ENCODE results near the gene CNFN. TPM values are rescaled to one million over a fixed set of nuclear protein-coding genes. Genes with fewer than 3 reads are reported as not detected.

Gene CNFN
- total RNA-seq (ENCODE audit: unreplicated experiment), result 2.8 TPM
- long read RNA-seq, partial matches to known transcripts, result 7 of 7 reads
- long read RNA-seq, other reads (novel, unspliced or antisense), result 0 of 7 reads

- Mint-ChIP-seq H3K27me3 (ENCODE audit: unreplicated experiment) (peaks cover 14% of the 10 kb centered on the region), H3K27ac (ENCODE audit: unreplicated experiment) (no peak within 1 kb of the TSS), H3K4me1 (ENCODE audit: low read depth, unreplicated experiment) (peaks cover 2% of the 10 kb centered on the region), H3K9me3 (ENCODE audit: unreplicated experiment) (peaks cover 9% of the 10 kb centered on the region), H3K4me3 (ENCODE audit: unreplicated experiment) (no peak within 1 kb of the TSS), H3K36me3 (ENCODE audit: unreplicated experiment) (peaks cover 5% of the 10 kb centered on the region)
- no peak for DNase-seq
- no peak for TF ChIP-seq CTCF (IDR thresholded peaks at IDR 0.05; ENCODE audit: partially characterized antibody, unreplicated experiment)
These were observed at the start of gene CNFN for GRCh38 chr19:42389899-42390298. Gene CNFN, minus strand, starts transcription at chr19:42390297. Its CDS starts 1,260 bp downstream, at chr19:42389037.

- Mint-ChIP-seq H3K4me1 (ENCODE audit: low read depth, unreplicated experiment) (peaks cover 22% of the 10 kb centered on the region), H3K36me3 (ENCODE audit: unreplicated experiment) (no peaks in the 10 kb centered on the region), H3K4me3 (ENCODE audit: unreplicated experiment) (peak overlapping the region; percentile 72), H3K27ac (ENCODE audit: unreplicated experiment) (peak overlapping the region; percentile 92), H3K27me3 (ENCODE audit: unreplicated experiment) (peaks cover 5% of the 10 kb centered on the region), H3K9me3 (ENCODE audit: unreplicated experiment) (peaks cover 3% of the 10 kb centered on the region)
- DNase-seq, result peak; percentile 72
- TF ChIP-seq CTCF (IDR thresholded peaks at IDR 0.05; ENCODE audit: partially characterized antibody, unreplicated experiment), result no peak
These were observed 45.9 kb upstream of the CNFN start for GRCh38 chr19:42436006-42436405.

- no peak for TF ChIP-seq CTCF (IDR thresholded peaks at IDR 0.05; ENCODE audit: partially characterized antibody, unreplicated experiment)
- no peak for DNase-seq
- Mint-ChIP-seq H3K36me3 (ENCODE audit: unreplicated experiment) (no peaks in the 10 kb centered on the region), H3K27me3 (ENCODE audit: unreplicated experiment) (peaks cover 3% of the 10 kb centered on the region), H3K27ac (ENCODE audit: unreplicated experiment) (peak overlapping the region; percentile 92), H3K9me3 (ENCODE audit: unreplicated experiment) (peaks cover 3% of the 10 kb centered on the region), H3K4me3 (ENCODE audit: unreplicated experiment) (peak overlapping the region; percentile 3), H3K4me1 (ENCODE audit: low read depth, unreplicated experiment) (peaks cover 22% of the 10 kb centered on the region)
These were observed 45.2 kb upstream of the CNFN start for GRCh38 chr19:42435316-42435715.

GRCh38 chr19:42433503-42434260 is 43.6 kb upstream of the CNFN start:
- Mint-ChIP-seq H3K9me3 (ENCODE audit: unreplicated experiment) (peaks cover 3% of the 10 kb centered on the region), H3K27me3 (ENCODE audit: unreplicated experiment) (peaks cover 3% of the 10 kb centered on the region), H3K4me3 (ENCODE audit: unreplicated experiment) (peak overlapping the region; percentile 16), H3K36me3 (ENCODE audit: unreplicated experiment) (no peaks in the 10 kb centered on the region), H3K4me1 (ENCODE audit: low read depth, unreplicated experiment) (peaks cover 22% of the 10 kb centered on the region), H3K27ac (ENCODE audit: unreplicated experiment) (peak overlapping the region; percentile 96)
- TF ChIP-seq CTCF (IDR thresholded peaks at IDR 0.05; ENCODE audit: partially characterized antibody, unreplicated experiment), result peak; percentile 74
- peak; percentile 90 for DNase-seq

GRCh38 chr19:42431486-42431885 is 41.4 kb upstream of the CNFN start:
- Mint-ChIP-seq H3K36me3 (ENCODE audit: unreplicated experiment) (no peaks in the 10 kb centered on the region), H3K27me3 (ENCODE audit: unreplicated experiment) (peaks cover 3% of the 10 kb centered on the region), H3K4me3 (ENCODE audit: unreplicated experiment) (no peak overlapping the region), H3K27ac (ENCODE audit: unreplicated experiment) (no peak overlapping the region), H3K9me3 (ENCODE audit: unreplicated experiment) (peaks cover 3% of the 10 kb centered on the region), H3K4me1 (ENCODE audit: low read depth, unreplicated experiment) (peaks cover 32% of the 10 kb centered on the region)
- DNase-seq, result no peak
- no peak for TF ChIP-seq CTCF (IDR thresholded peaks at IDR 0.05; ENCODE audit: partially characterized antibody, unreplicated experiment)

Measured in glutamatergic neuron (in vitro differentiated cells).